ENCODE results near the gene CYP46A1.

- TF ChIP-seq CTCF (IDR thresholded peaks at IDR 0.05): no peak
- no peak for TF ChIP-seq POLR2A (IDR thresholded peaks at IDR 0.05)
Observed at GRCh38 chr14:99704037-99704436, 19.9 kb downstream of the CYP46A1 start.
